SK-N-SH (cell line): ENCODE measurements around the gene ASB9. TPM values are rescaled to one million over a fixed set of nuclear protein-coding genes. Genes with fewer than 3 reads are reported as not detected.

Experiments
- CTCF ChIA-PET: fragments of 300-600, 350-600 bp; formaldehyde crosslinking; extraction: SDS; loops from one replicate; lab custom pipeline; 2021; lab: Yijun Ruan, JAX
- POLR2A ChIA-PET: fragments of 350-600 bp; sonication (Branson Sonifier 250); formaldehyde crosslinking; extraction: SDS; loops from one replicate; lab custom pipeline; 2020; ENCODE audit warnings: antibody characterized with exemption, inconsistent platforms; lab: Yijun Ruan, JAX
- DNase-seq: peaks from one replicate; pipeline ENCODE4 v3.0.0; 2012
- H2AFZ ChIP-seq: fragments of 200-600 bp; sonication (generic); 2 replicates; pipeline ENCODE4 v1.8.1; 2016; ENCODE audit warnings: antibody characterized with exemption, mild to moderate bottlenecking, low read depth
- H3F3A ChIP-seq: fragments of 200-600 bp; sonication (generic); replicated peaks from 2 replicates; pipeline ENCODE3; 2016; ENCODE audit warnings: antibody characterized with exemption, mild to moderate bottlenecking; ENCODE audit not compliant: insufficient read depth
- H3K27ac ChIP-seq, 2 experiments: fragments of 200-500 bp in 1 of 2; fragments of 200-600 bp in 1 of 2; sonication (Bioruptor generic) in 1 of 2; sonication (generic), shearing (Covaris generic) in 1 of 2; 2 replicates each; pipeline versions ENCODE4 v1.5.1 to v1.6.1; 2014 to 2016; ENCODE audit warnings: low read depth in 2 of 2, inconsistent platforms in 1 of 2, low read length in 1 of 2, mild to moderate bottlenecking in 1 of 2, mixed read lengths in 1 of 2
- H3K27me3 ChIP-seq: fragments of 200-600 bp; sonication (generic), shearing (Covaris generic); 2 replicates; pipeline ENCODE4 v1.6.1; 2016; ENCODE audit warnings: mixed run types; ENCODE audit not compliant: insufficient read depth
- H3K36me3 ChIP-seq, 2 experiments: fragments of 200-500 bp in 1 of 2; fragments of 200-600 bp in 1 of 2; sonication (Bioruptor generic) in 1 of 2; sonication (generic) in 1 of 2; replicated peaks in 1 of 2; 2 replicates each; pipeline versions ENCODE3 to v1.5.1; 2014 to 2016; ENCODE audit warnings: low read length in 1 of 2, mild to moderate bottlenecking in 1 of 2; ENCODE audit not compliant: insufficient read depth in 2 of 2, control insufficient read depth in 1 of 2
- H3K4me1 ChIP-seq, 2 experiments: fragments of 200-500 bp in 1 of 2; fragments of 200-600 bp in 1 of 2; sonication (Bioruptor generic) in 1 of 2; sonication (generic), shearing (Covaris generic) in 1 of 2; 2 replicates each; pipeline versions ENCODE4 v1.5.1 to v1.6.1; 2014 to 2016; ENCODE audit warnings: low read depth in 1 of 2, low read length in 1 of 2, mixed run types in 1 of 2; ENCODE audit not compliant: insufficient read depth in 2 of 2, control insufficient read depth in 1 of 2
- H3K4me2 ChIP-seq: fragments of 200-600 bp; sonication (generic), shearing (Covaris generic); 2 replicates; pipeline ENCODE4 v1.6.1; 2017; ENCODE audit warnings: mixed run types
- H3K4me3 ChIP-seq, 2 experiments: fragments of 200-500 bp in 1 of 2; fragments of 200-600 bp in 1 of 2; sonication (Bioruptor generic) in 1 of 2; sonication (generic), shearing (Covaris generic) in 1 of 2; 2 replicates each; pipeline versions ENCODE4 v1.5.1 to v1.8.1; 2014 to 2016; ENCODE audit warnings: low read depth in 2 of 2, inconsistent platforms in 1 of 2, low read length in 1 of 2, mild to moderate bottlenecking in 1 of 2, mixed read lengths in 1 of 2, moderate library complexity in 1 of 2
- H3K79me2 ChIP-seq: fragments of 200-600 bp; sonication (generic); 2 replicates; pipeline ENCODE4 v1.8.1; 2017; ENCODE audit warnings: mild to moderate bottlenecking; ENCODE audit not compliant: insufficient read depth
- H3K9ac ChIP-seq: fragments of 200-600 bp; sonication (generic); 2 replicates; pipeline ENCODE4 v1.6.1; 2017; ENCODE audit warnings: mixed run types
- H3K9me2 ChIP-seq: fragments of 200-600 bp; sonication (generic); 2 replicates; pipeline ENCODE4 v1.6.1; 2017; ENCODE audit warnings: mixed run types
- H3K9me3 ChIP-seq: fragments of 200-600 bp; sonication (generic); 2 replicates; pipeline ENCODE4 v1.6.1; 2017; ENCODE audit warnings: mixed run types, mild to moderate bottlenecking, moderate library complexity
- H4K20me1 ChIP-seq: fragments of 200-600 bp; sonication (generic); 2 replicates; pipeline ENCODE4 v1.6.1; 2017; ENCODE audit warnings: mild to moderate bottlenecking, mixed run types; ENCODE audit not compliant: insufficient read depth
- CHD2 ChIP-seq: fragments of 150-350 bp; IDR thresholded peaks from 2 replicates; pipeline ENCODE4 v1.6.1; 2018; ENCODE audit warnings: low read length; ENCODE audit not compliant: partially characterized antibody
- EP300 ChIP-seq, 2 experiments: IDR thresholded peaks; 2 replicates each; pipeline versions ENCODE4 v1.4.0 to v1.6.1; 2012; ENCODE audit warnings: borderline replicate concordance in 1 of 2, low read depth in 1 of 2, low read length in 1 of 2
- EZH2phosphoT487 ChIP-seq: fragments of 200-600 bp; sonication (generic); IDR thresholded peaks from 2 replicates; pipeline ENCODE4 v1.6.1; 2017; ENCODE audit warnings: low read depth, mixed run types, mild to moderate bottlenecking, antibody characterized with exemption, moderate library complexity, borderline replicate concordance
- FOXM1 ChIP-seq: IDR thresholded peaks from 2 replicates; pipeline ENCODE4 v1.4.0; 2012; ENCODE audit warnings: low read depth, mild to moderate bottlenecking
- GABPA ChIP-seq: IDR thresholded peaks from 2 replicates; pipeline ENCODE4 v1.4.0; 2012; ENCODE audit warnings: low read depth, mild to moderate bottlenecking
- NFIC ChIP-seq: IDR thresholded peaks from 2 replicates; pipeline ENCODE4 v1.4.0; 2012; ENCODE audit warnings: borderline replicate concordance
- POLR2AphosphoS5 ChIP-seq: IDR thresholded peaks from 2 replicates; pipeline ENCODE4 v1.6.1; 2012; ENCODE audit warnings: low read depth, low read length
- RCOR1 ChIP-seq: fragments of 150-350 bp; IDR thresholded peaks from 2 replicates; pipeline ENCODE4 v1.6.1; 2017; ENCODE audit warnings: antibody characterized with exemption, low read length
- RFX5 ChIP-seq: IDR thresholded peaks from 2 replicates; pipeline ENCODE4 v1.6.1; 2012; ENCODE audit warnings: mild to moderate bottlenecking, improper control_type of control experiment, low read length
- RXRA ChIP-seq: IDR thresholded peaks from 2 replicates; pipeline ENCODE4 v1.4.0; 2012; ENCODE audit warnings: low read depth, mild to moderate bottlenecking, borderline replicate concordance
- TAF1 ChIP-seq: IDR thresholded peaks from 2 replicates; pipeline ENCODE4 v1.6.1; 2012; ENCODE audit warnings: low read depth, mild to moderate bottlenecking, low read length, moderate library complexity, borderline replicate concordance
- TCF12 ChIP-seq: IDR thresholded peaks from 2 replicates; pipeline ENCODE4 v1.4.0; 2012
- WGBS: methylation state at CpG from one replicate; pipeline ENCODE4 v1.1.6; 2017; ENCODE audit warnings: low lambda C conversion rate; 5-methylcytosine and 5-hydroxymethylcytosine counted together
- polyA plus RNA-seq, 3 experiments: library from polyadenylated mRNA; depleted of rRNA; stranded (reverse); fragments of >200 nt; gene quantifications; 2 replicates each; pipeline ENCODE4 v1.2.3, GENCODE V29; 2012
- TF ChIP-seq, protein P1 (sequence below): IDR thresholded peaks from 2 replicates; pipeline ENCODE4 v1.4.0; 2012; ENCODE audit warnings: low read depth
- TF ChIP-seq, protein P2 (sequence below): fragments of 150-350 bp; IDR thresholded peaks from 2 replicates; pipeline ENCODE4 v1.6.1; 2017; ENCODE audit warnings: antibody characterized with exemption, low read length, low read depth, borderline replicate concordance
- TF ChIP-seq, protein P3 (sequence below): IDR thresholded peaks from 2 replicates; pipeline ENCODE4 v1.6.1; 2012; ENCODE audit warnings: mild to moderate bottlenecking, low read depth, low read length, moderate library complexity
- TF ChIP-seq, protein P4 (sequence below): IDR thresholded peaks from 2 replicates; pipeline ENCODE4; 2012
- TF ChIP-seq, protein P5 (sequence below): IDR thresholded peaks from 2 replicates; pipeline ENCODE4 v1.4.0; 2012; ENCODE audit warnings: low read depth, borderline replicate concordance

The ASB9 gene
- polyA plus RNA-seq, 1 of the 3 experiments (the other 2 are of a cell fraction), result 2.5 TPM

DNA sequence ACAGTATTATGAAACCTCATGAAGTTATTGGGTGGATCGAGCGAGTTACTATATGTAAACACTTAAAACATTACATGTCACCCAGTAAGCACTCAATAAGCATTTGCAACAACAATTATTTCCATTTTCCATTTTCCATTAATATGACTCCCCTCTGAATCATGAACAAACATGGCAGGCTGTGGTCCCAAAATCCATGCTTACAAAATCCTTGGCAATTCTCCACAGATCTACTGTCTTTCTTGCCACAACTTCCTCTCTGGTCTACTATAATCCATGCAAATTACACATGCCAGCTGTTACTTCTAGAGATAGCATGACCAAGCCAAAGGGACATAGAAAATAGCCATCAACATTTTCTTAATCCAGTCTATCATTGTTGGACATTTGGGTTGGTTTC is 23.6 kb upstream of the ASB9 start:
- CTCF ChIA-PET, result no interaction called here
- POLR2A ChIA-PET, result no interaction called here
- DNase-seq, result no peak
- no peak overlapping the region for H3K27ac ChIP-seq
- H2AFZ ChIP-seq, result no peak overlapping the region
- no peak for TF ChIP-seq EZH2phosphoT487
- TF ChIP-seq RXRA, result no peak
- no peak for TF ChIP-seq CHD2
- TF ChIP-seq TCF12, result no peak
- no peak for TF ChIP-seq NFIC
- TF ChIP-seq, protein P1, sequence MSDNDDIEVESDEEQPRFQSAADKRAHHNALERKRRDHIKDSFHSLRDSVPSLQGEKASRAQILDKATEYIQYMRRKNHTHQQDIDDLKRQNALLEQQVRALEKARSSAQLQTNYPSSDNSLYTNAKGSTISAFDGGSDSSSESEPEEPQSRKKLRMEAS, result no peak
- TF ChIP-seq EP300 (IDR thresholded peaks at IDR 0.05; ENCODE audit: borderline replicate concordance in 1 of 2, low read depth in 1 of 2, low read length in 1 of 2), result no peak
- TF ChIP-seq RFX5, result no peak
- H3K4me2 ChIP-seq, result no peak overlapping the region
- H3K27me3 ChIP-seq, result no peaks in the 10 kb centered on the region
- WGBS, result 57% methylated on average over 2 of the region's 2 CpGs
- H3K4me3 ChIP-seq, result no peak overlapping the region
- H3K4me1 ChIP-seq, result no peaks in the 10 kb centered on the region
- no peaks in the 10 kb centered on the region for H3K36me3 ChIP-seq
- no peak overlapping the region for H3K9ac ChIP-seq
- no peaks in the 10 kb centered on the region for H3K9me2 ChIP-seq
- H3F3A ChIP-seq, result no peaks in the 10 kb centered on the region
- no peaks in the 10 kb centered on the region for H3K9me3 ChIP-seq
- no peaks in the 10 kb centered on the region for H4K20me1 ChIP-seq
- no peaks in the 10 kb centered on the region for H3K79me2 ChIP-seq

DNA sequence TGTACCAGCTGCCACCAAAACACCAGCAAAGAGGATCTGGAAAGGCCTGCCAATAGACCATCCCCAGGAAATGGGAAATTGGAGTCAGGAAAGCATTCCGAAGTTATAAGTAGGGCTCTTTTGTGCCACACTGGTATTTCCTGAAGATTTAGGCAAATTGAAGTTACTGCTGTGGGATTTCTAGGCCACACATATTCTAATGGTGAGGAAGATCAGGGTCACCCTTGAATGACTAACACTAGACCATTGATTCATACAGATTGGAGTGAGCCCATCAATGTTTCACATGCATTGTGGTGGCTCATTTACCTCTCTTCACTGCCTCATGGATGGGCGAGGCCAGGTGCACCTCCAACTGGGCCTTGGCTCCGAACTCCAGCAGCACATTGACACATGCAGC is 23.0 kb upstream of the ASB9 start:
- Histone ChIP-seq H3K4me2 (no peak overlapping the region), H3K36me3 (no peaks in the 10 kb centered on the region), H3K9me2 (no peaks in the 10 kb centered on the region), H3K9me3 (no peaks in the 10 kb centered on the region), H4K20me1 (no peaks in the 10 kb centered on the region), H3K79me2 (no peaks in the 10 kb centered on the region), H3K27ac (no peak overlapping the region), H3F3A (no peaks in the 10 kb centered on the region), H3K9ac (no peak overlapping the region), H2AFZ (no peak overlapping the region), H3K4me1 (no peaks in the 10 kb centered on the region), H3K4me3 (no peak overlapping the region), H3K27me3 (no peaks in the 10 kb centered on the region; the same call in 1 of the 2 replicates)
- ChIA-PET POLR2A (no interaction called here), CTCF (no interaction called here)
- no peak for DNase-seq
- TF ChIP-seq CHD2 (no peak), FOXM1 (no peak), RCOR1 (no peak), EP300 (IDR thresholded peaks at IDR 0.05; ENCODE audit: borderline replicate concordance in 1 of 2, low read depth in 1 of 2, low read length in 1 of 2) (no peak), POLR2AphosphoS5 (no peak), TAF1 (no peak), GABPA (no peak), RXRA (no peak)
- TF ChIP-seq, protein P2, sequence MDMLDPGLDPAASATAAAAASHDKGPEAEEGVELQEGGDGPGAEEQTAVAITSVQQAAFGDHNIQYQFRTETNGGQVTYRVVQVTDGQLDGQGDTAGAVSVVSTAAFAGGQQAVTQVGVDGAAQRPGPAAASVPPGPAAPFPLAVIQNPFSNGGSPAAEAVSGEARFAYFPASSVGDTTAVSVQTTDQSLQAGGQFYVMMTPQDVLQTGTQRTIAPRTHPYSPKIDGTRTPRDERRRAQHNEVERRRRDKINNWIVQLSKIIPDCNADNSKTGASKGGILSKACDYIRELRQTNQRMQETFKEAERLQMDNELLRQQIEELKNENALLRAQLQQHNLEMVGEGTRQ, result no peak
- TF ChIP-seq, protein P3, sequence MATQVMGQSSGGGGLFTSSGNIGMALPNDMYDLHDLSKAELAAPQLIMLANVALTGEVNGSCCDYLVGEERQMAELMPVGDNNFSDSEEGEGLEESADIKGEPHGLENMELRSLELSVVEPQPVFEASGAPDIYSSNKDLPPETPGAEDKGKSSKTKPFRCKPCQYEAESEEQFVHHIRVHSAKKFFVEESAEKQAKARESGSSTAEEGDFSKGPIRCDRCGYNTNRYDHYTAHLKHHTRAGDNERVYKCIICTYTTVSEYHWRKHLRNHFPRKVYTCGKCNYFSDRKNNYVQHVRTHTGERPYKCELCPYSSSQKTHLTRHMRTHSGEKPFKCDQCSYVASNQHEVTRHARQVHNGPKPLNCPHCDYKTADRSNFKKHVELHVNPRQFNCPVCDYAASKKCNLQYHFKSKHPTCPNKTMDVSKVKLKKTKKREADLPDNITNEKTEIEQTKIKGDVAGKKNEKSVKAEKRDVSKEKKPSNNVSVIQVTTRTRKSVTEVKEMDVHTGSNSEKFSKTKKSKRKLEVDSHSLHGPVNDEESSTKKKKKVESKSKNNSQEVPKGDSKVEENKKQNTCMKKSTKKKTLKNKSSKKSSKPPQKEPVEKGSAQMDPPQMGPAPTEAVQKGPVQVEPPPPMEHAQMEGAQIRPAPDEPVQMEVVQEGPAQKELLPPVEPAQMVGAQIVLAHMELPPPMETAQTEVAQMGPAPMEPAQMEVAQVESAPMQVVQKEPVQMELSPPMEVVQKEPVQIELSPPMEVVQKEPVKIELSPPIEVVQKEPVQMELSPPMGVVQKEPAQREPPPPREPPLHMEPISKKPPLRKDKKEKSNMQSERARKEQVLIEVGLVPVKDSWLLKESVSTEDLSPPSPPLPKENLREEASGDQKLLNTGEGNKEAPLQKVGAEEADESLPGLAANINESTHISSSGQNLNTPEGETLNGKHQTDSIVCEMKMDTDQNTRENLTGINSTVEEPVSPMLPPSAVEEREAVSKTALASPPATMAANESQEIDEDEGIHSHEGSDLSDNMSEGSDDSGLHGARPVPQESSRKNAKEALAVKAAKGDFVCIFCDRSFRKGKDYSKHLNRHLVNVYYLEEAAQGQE, result no peak
- TF ChIP-seq, protein P4, sequence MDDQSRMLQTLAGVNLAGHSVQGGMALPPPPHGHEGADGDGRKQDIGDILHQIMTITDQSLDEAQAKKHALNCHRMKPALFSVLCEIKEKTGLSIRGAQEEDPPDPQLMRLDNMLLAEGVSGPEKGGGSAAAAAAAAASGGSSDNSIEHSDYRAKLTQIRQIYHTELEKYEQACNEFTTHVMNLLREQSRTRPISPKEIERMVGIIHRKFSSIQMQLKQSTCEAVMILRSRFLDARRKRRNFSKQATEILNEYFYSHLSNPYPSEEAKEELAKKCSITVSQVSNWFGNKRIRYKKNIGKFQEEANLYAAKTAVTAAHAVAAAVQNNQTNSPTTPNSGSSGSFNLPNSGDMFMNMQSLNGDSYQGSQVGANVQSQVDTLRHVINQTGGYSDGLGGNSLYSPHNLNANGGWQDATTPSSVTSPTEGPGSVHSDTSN, result no peak
- TF ChIP-seq, protein P5, sequence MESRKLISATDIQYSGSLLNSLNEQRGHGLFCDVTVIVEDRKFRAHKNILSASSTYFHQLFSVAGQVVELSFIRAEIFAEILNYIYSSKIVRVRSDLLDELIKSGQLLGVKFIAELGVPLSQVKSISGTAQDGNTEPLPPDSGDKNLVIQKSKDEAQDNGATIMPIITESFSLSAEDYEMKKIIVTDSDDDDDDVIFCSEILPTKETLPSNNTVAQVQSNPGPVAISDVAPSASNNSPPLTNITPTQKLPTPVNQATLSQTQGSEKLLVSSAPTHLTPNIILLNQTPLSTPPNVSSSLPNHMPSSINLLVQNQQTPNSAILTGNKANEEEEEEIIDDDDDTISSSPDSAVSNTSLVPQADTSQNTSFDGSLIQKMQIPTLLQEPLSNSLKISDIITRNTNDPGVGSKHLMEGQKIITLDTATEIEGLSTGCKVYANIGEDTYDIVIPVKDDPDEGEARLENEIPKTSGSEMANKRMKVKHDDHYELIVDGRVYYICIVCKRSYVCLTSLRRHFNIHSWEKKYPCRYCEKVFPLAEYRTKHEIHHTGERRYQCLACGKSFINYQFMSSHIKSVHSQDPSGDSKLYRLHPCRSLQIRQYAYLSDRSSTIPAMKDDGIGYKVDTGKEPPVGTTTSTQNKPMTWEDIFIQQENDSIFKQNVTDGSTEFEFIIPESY, result no peak
- TF ChIP-seq, protein P1, result no peak
- 30% methylated on average over 3 of the region's 3 CpGs for WGBS
